Brain microvascular endothelial cell (primary cell): ENCODE data around the gene CLDN4.
"Not testable (repeated sequence)": the region's sequence is repeated elsewhere in the genome, so short reads cannot be mapped to it uniquely, and the experiment has no call there.

ENCODE experiments used
- DNase-seq: peaks from one replicate; pipeline ENCODE4 v3.0.0-alpha.2; 2020
- H3K27ac ChIP-seq: fragments of 250-450 bp; sonication (Bioruptor Pico); 2 replicates; pipeline ENCODE4 v1.5.1; 2020; ENCODE audit warnings: mild to moderate bottlenecking, moderate library complexity
- H3K27me3 ChIP-seq: fragments of 250-450 bp; sonication (Bioruptor Pico); replicated peaks from 2 replicates; pipeline ENCODE4 v1.5.1; 2020; ENCODE audit warnings: mild to moderate bottlenecking
- H3K36me3 ChIP-seq: fragments of 250-450 bp; sonication (Bioruptor Pico); replicated peaks from 2 replicates; pipeline ENCODE4 v1.5.1; 2020; ENCODE audit warnings: mild to moderate bottlenecking
- H3K4me3 ChIP-seq: 2 replicates; pipeline ENCODE4 v1.5.1; 2011; ENCODE audit warnings: low read depth, mild to moderate bottlenecking, control low read depth, low read length, moderate library complexity
- CTCF ChIP-seq: IDR thresholded peaks from 2 replicates; pipeline ENCODE4 v1.5.1; 2011; ENCODE audit warnings: low read depth, mild to moderate bottlenecking, moderate library complexity, low read length, control low read depth, inconsistent platforms; ENCODE audit errors: missing control alignments
- in situ Hi-C: cut with HindIII; loops from 2 replicates; pipeline ENCODE4 v1.10.0; 2017; ENCODE audit warnings: low sequenced_read_pairs, low pct_ligation_motif_present

The CLDN4 gene

GRCh38 chr7:73812996-73813395 lies 17.8 kb upstream of the CLDN4 start:
- DNase-seq: no peak
- no peak for TF ChIP-seq CTCF
- Histone ChIP-seq H3K4me3 (no peak overlapping the region), H3K36me3 (no peaks in the 10 kb centered on the region), H3K27ac (no peak overlapping the region), H3K27me3 (no peaks in the 10 kb centered on the region)
- in situ Hi-C loops: no loop called here

DNA sequence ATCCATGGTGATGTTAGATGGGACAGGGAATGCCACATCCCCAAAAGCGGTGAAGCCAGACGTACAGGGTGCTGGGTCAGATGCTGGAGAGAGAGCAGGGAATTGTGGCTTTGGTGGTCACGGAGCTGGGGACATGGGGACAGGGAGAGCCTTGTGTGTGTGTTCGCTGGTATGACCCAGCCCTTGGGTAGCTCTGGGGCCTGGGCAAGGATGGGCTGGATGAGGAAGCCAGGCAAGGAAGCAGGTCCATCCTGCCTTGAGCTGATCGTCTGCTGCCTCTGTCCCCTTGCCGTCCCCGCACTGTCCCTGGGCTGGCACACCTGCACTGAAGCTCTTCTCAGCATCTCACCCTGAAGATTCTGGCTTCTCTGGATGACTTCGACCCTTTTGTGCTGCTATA lies 15.4 kb upstream of the CLDN4 start:
- Histone ChIP-seq H3K27me3 (no peaks in the 10 kb centered on the region), H3K36me3 (no peaks in the 10 kb centered on the region), H3K27ac (no peak overlapping the region), H3K4me3 (no peak overlapping the region)
- TF ChIP-seq CTCF: no peak
- DNase-seq: no peak
- in situ Hi-C loops: no loop called here

DNA sequence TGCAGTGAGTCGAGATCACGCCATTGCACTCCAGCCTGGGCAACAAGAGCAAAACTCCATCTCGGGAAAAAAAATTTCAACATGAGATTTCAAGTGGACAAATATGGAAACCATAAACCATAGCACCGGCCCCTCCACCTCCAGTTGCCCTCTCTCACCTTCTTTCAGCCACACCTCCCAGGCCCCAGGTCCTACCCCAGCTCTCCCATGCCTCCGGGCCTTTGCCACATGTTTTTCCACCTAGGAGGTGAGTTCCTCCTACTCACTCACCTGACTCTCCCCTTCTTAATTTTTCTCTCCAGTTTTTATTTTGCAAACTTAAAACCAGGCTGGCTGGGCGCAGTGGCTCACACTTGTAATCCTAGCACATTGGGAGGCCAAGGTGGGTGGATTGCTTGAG lies 13.7 kb upstream of the CLDN4 start:
- no peak overlapping the region for H3K27ac ChIP-seq
- in situ Hi-C loops: no loop called here
- TF ChIP-seq CTCF: no peak
- no peak overlapping the region for H3K4me3 ChIP-seq
- H3K36me3 ChIP-seq: no peaks in the 10 kb centered on the region
- no peak for DNase-seq
- no peaks in the 10 kb centered on the region for H3K27me3 ChIP-seq

- in situ Hi-C loops: no loop called here
- TF ChIP-seq CTCF: no peak
- no peaks in the 10 kb centered on the region for H3K27me3 ChIP-seq
Observed at GRCh38 chr7:73820013-73820412, 10.8 kb upstream of the CLDN4 start.

GRCh38 chr7:73821597-73822285 lies 9.1 kb upstream of the CLDN4 start:
- H3K36me3 ChIP-seq, H3K27ac ChIP-seq, H3K4me3 ChIP-seq, DNase-seq, H3K27me3 ChIP-seq, in situ Hi-C loops: not testable (repeated sequence)

More at GRCh38 chr7:73820013-73820412, 10.8 kb upstream of the CLDN4 start:
- no peak for DNase-seq
- no peaks in the 10 kb centered on the region for H3K36me3 ChIP-seq
- H3K4me3 ChIP-seq: no peak overlapping the region
- H3K27ac ChIP-seq: no peak overlapping the region

GRCh38 chr7:73822319-73823173 lies 8.2 kb upstream of the CLDN4 start:
- Histone ChIP-seq H3K4me3 (no peak overlapping the region), H3K36me3 (no peaks in the 10 kb centered on the region), H3K27me3 (no peaks in the 10 kb centered on the region), H3K27ac (peak overlapping the region; percentile 31)
- in situ Hi-C loops: no loop called here
- TF ChIP-seq CTCF: no peak
- peak; percentile 92 for DNase-seq
